ENCODE measurements around the gene ARMH4. TPM values are rescaled to one million over a fixed set of nuclear protein-coding genes. Genes with fewer than 3 reads are reported as not detected.
A peak's percentile ranks its signal among the peaks of the same experiment; 100 is the strongest.

The ARMH4 gene
- total RNA-seq, 1 donor from 2014 or later = 57.1 TPM

DNA sequence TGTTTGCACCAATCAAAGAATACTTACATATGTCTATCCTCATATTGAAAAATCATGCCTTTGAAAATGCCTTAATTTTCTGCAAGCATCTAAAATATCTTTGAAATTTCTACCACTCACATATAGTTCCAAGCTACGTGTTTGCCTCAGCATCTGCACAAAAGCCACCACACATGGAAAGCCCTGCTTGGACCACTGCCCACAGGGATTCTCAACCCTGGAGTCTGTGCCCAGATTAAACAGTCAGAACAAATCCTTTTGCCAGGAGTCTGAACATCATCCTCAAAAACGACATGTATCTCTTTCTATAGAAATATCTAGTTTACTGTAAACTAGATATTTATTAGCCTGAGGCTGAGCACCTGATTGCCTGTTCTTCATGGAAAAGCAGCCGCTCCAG lies 32.6 kb downstream of the ARMH4 start:
- Mint-ChIP-seq H3K27ac (ENCODE audit: unreplicated experiment) (no peak overlapping the region), H3K4me3 (ENCODE audit: unreplicated experiment) (no peak overlapping the region), H3K4me1 (ENCODE audit: low read depth, unreplicated experiment) (no peaks in the 10 kb centered on the region), H3K9me3 (ENCODE audit: unreplicated experiment) (no peaks in the 10 kb centered on the region), H3K27me3 (ENCODE audit: unreplicated experiment) (no peaks in the 10 kb centered on the region), H3K36me3 (ENCODE audit: unreplicated experiment) (peaks cover 4% of the 10 kb centered on the region)
- no peak for DNase-seq
- TF ChIP-seq CTCF (IDR thresholded peaks at IDR 0.05; ENCODE audit: partially characterized antibody, unreplicated experiment) = no peak

GRCh38 chr14:58118097-58118815 lies 33.8 kb downstream of the ARMH4 start:
- no peaks in the 10 kb centered on the region for H3K27me3 Mint-ChIP-seq (ENCODE audit: unreplicated experiment)
- H3K4me3 Mint-ChIP-seq (ENCODE audit: unreplicated experiment) = no peak overlapping the region
- DNase-seq = no peak
- no peaks in the 10 kb centered on the region for H3K36me3 Mint-ChIP-seq (ENCODE audit: unreplicated experiment)
- H3K27ac Mint-ChIP-seq (ENCODE audit: unreplicated experiment) = no peak overlapping the region
- no peak for TF ChIP-seq CTCF (IDR thresholded peaks at IDR 0.05; ENCODE audit: partially characterized antibody, unreplicated experiment)
- no peaks in the 10 kb centered on the region for H3K4me1 Mint-ChIP-seq (ENCODE audit: low read depth, unreplicated experiment)
- no peaks in the 10 kb centered on the region for H3K9me3 Mint-ChIP-seq (ENCODE audit: unreplicated experiment)

DNA sequence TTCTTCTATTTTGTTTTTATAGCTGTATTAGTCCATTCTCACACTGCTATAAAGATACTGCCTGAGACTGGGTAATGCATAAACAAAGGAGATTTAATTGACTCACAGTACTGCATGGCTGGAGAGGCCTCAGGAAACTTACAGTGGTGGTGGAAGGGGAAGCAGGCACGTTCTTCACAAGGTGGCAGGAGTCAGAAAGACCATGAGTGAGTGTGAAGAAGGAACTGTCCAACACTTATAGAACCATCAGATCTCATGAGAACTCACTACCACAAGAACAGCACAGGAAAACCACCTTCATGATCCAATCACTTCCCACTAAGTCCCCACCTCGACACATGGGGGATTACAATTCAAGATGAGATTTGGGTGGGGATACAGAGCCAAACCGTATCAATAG lies 42.3 kb downstream of the ARMH4 start:
- H3K9me3 Mint-ChIP-seq (ENCODE audit: unreplicated experiment) = peaks cover 2% of the 10 kb centered on the region
- no peaks in the 10 kb centered on the region for H3K36me3 Mint-ChIP-seq (ENCODE audit: unreplicated experiment)
- peaks cover 11% of the 10 kb centered on the region for H3K4me1 Mint-ChIP-seq (ENCODE audit: low read depth, unreplicated experiment)
- peak overlapping the region; percentile 24 for H3K27ac Mint-ChIP-seq (ENCODE audit: unreplicated experiment)
- H3K27me3 Mint-ChIP-seq (ENCODE audit: unreplicated experiment) = peaks cover 1% of the 10 kb centered on the region
- DNase-seq = no peak
- TF ChIP-seq CTCF (IDR thresholded peaks at IDR 0.05; ENCODE audit: partially characterized antibody, unreplicated experiment) = no peak
- H3K4me3 Mint-ChIP-seq (ENCODE audit: unreplicated experiment) = no peak overlapping the region

DNA sequence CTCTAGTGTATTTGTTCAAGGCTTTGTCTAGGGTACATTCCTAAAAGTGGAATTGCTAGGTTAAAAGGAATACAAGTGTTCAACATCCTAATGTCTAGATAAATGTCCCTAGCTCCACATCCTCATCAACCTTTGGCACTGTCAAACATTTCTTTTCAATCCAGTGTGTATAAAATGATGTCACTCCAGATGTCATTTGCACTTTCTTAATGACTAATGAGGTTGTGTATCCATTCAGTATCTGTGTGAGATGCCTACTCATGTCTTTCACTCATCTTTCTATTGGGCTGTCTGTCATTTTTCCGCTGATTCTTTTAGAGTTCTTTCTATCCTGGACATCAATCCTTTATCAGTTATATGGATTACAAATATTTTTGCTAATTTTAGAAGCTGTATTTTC lies 43.3 kb downstream of the ARMH4 start:
- H3K4me1 Mint-ChIP-seq (ENCODE audit: low read depth, unreplicated experiment) = peaks cover 11% of the 10 kb centered on the region
- H3K4me3 Mint-ChIP-seq (ENCODE audit: unreplicated experiment) = no peak overlapping the region
- H3K27me3 Mint-ChIP-seq (ENCODE audit: unreplicated experiment) = peaks cover 1% of the 10 kb centered on the region
- no peak overlapping the region for H3K27ac Mint-ChIP-seq (ENCODE audit: unreplicated experiment)
- H3K36me3 Mint-ChIP-seq (ENCODE audit: unreplicated experiment) = no peaks in the 10 kb centered on the region
- H3K9me3 Mint-ChIP-seq (ENCODE audit: unreplicated experiment) = peaks cover 2% of the 10 kb centered on the region
- no peak for DNase-seq
- no peak for TF ChIP-seq CTCF (IDR thresholded peaks at IDR 0.05; ENCODE audit: partially characterized antibody, unreplicated experiment)

- DNase-seq = no peak
- peak; percentile 49 for TF ChIP-seq CTCF (IDR thresholded peaks at IDR 0.05; ENCODE audit: partially characterized antibody, unreplicated experiment)
- H3K27me3 Mint-ChIP-seq (ENCODE audit: unreplicated experiment) = peaks cover 1% of the 10 kb centered on the region
- H3K9me3 Mint-ChIP-seq (ENCODE audit: unreplicated experiment) = peaks cover 2% of the 10 kb centered on the region
- H3K4me1 Mint-ChIP-seq (ENCODE audit: low read depth, unreplicated experiment) = peaks cover 11% of the 10 kb centered on the region
- H3K4me3 Mint-ChIP-seq (ENCODE audit: unreplicated experiment) = peak overlapping the region; percentile 44
- no peak overlapping the region for H3K27ac Mint-ChIP-seq (ENCODE audit: unreplicated experiment)
- no peaks in the 10 kb centered on the region for H3K36me3 Mint-ChIP-seq (ENCODE audit: unreplicated experiment)
Observed at GRCh38 chr14:58107947-58108552, 44.0 kb downstream of the ARMH4 start.

Data from glutamatergic neuron (in vitro differentiated cells).